Amniotic epithelial cell (primary cell): ENCODE results near the gene PRDM1.

ENCODE experiments used
- DNase-seq: peaks from one replicate; pipeline ENCODE4 v3.0.0-alpha.2; 2010; ENCODE audit warnings: low read depth

The PRDM1 gene

GRCh38 chr6:106116125-106116832 lies 30.1 kb downstream of the PRDM1 start:
- DNase-seq = no peak

- DNase-seq = no peak
Measured at GRCh38 chr6:106117579-106117978, 31.4 kb downstream of the PRDM1 start.

- no peak for DNase-seq
Measured at GRCh38 chr6:106118835-106119431, 32.8 kb downstream of the PRDM1 start.

- no peak for DNase-seq
Measured at GRCh38 chr6:106119546-106119945, 33.4 kb downstream of the PRDM1 start.

- no peak for DNase-seq
Measured at GRCh38 chr6:106120006-106120405, 33.9 kb downstream of the PRDM1 start.

GRCh38 chr6:106120406-106120805 lies 34.3 kb downstream of the PRDM1 start:
- no peak for DNase-seq

- no peak for DNase-seq
Measured at GRCh38 chr6:106122306-106122918, 36.3 kb downstream of the PRDM1 start.

GRCh38 chr6:106122938-106123656 lies 37.0 kb downstream of the PRDM1 start:
- DNase-seq = no peak

- DNase-seq = no peak
Measured at GRCh38 chr6:106124015-106124414, 37.9 kb downstream of the PRDM1 start.

GRCh38 chr6:106124437-106125430 lies 38.6 kb downstream of the PRDM1 start:
- DNase-seq = no peak

- DNase-seq = peak; percentile 49
Measured at GRCh38 chr6:106125925-106126435, 39.8 kb downstream of the PRDM1 start.

GRCh38 chr6:106126482-106126881 lies 40.3 kb downstream of the PRDM1 start:
- DNase-seq = no peak

GRCh38 chr6:106128981-106129781 lies 43.0 kb downstream of the PRDM1 start:
- peak; percentile 97 for DNase-seq

GRCh38 chr6:106132153-106132698 lies 46.1 kb downstream of the PRDM1 start:
- no peak for DNase-seq

- DNase-seq = no peak
Measured at GRCh38 chr6:106133040-106133439, 46.9 kb downstream of the PRDM1 start.

- no peak for DNase-seq
Measured at GRCh38 chr6:106134087-106134770, 48.1 kb downstream of the PRDM1 start.

- DNase-seq = peak; percentile 55
Measured at GRCh38 chr6:106134906-106135634, 48.9 kb downstream of the PRDM1 start.

GRCh38 chr6:106135911-106136571 lies 49.9 kb downstream of the PRDM1 start:
- peak; percentile 61 for DNase-seq
